ENCODE data around the gene TXNRD2. TPM values are rescaled to one million over a fixed set of nuclear protein-coding genes. Genes with fewer than 3 reads are reported as not detected.

TXNRD2 gene
- total RNA-seq, 2 experiments from 2014 or later = 22.9 to 23.6 TPM

DNA sequence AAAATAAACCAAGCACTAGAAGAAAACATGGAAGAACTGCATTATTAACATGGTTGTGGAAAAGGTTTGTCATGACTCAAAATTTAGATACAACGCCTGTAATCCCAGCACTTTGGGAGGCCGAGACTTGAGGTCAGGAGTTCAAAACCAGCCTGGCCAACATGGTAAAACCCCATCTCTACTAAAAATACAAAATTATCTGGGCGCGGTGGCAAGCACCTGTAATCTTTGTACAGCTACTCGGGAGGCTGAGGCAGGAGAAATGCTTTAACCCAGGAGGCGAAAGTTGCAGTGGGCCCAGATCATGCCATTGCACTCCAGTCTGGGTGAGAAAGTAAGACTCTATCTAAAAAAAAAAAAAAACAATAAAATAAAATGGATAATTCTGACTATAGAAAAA, 110.6 kb downstream of the TXNRD2 start:
- H3K4me3 Mint-ChIP-seq = no peak overlapping the region
- intact Hi-C loops (cut with micrococcal nuclease) = no loop called here
- H3K36me3 Mint-ChIP-seq (ENCODE audit: low read depth) = no peaks in the 10 kb centered on the region
- H3K4me1 Mint-ChIP-seq (ENCODE audit: low read depth) = peaks cover 17% of the 10 kb centered on the region
- H3K27me3 Mint-ChIP-seq (ENCODE audit: low read depth) = no peaks in the 10 kb centered on the region
- H3K27ac Mint-ChIP-seq = no peak overlapping the region
- CTCF ChIA-PET = no interaction called here
- no peaks in the 10 kb centered on the region for H3K9me3 Mint-ChIP-seq
- no peak for DNase-seq

- H3K4me1 Mint-ChIP-seq (ENCODE audit: low read depth) = peaks cover 9% of the 10 kb centered on the region
- intact Hi-C loops (cut with micrococcal nuclease) = no loop called here
- H3K27me3 Mint-ChIP-seq (ENCODE audit: low read depth) = no peaks in the 10 kb centered on the region
- no peak overlapping the region for H3K4me3 Mint-ChIP-seq
- CTCF ChIA-PET = interaction anchor here (0.8 kb wide), 1 partner anchor 82 kb away, joined by 3 read pairs; no protein-coding TSS in a partner anchor
- no peak overlapping the region for H3K27ac Mint-ChIP-seq
- DNase-seq = no peak
- no peaks in the 10 kb centered on the region for H3K36me3 Mint-ChIP-seq (ENCODE audit: low read depth)
- no peaks in the 10 kb centered on the region for H3K9me3 Mint-ChIP-seq
Observed at GRCh38 chr22:19828035-19828401, 113.6 kb downstream of the TXNRD2 start.

GRCh38 chr22:19827341-19828034, 114.1 kb downstream of the TXNRD2 start:
- H3K4me3 Mint-ChIP-seq = no peak overlapping the region
- intact Hi-C loops (cut with micrococcal nuclease) = no loop called here
- no peak for DNase-seq
- H3K27ac Mint-ChIP-seq = no peak overlapping the region
- H3K4me1 Mint-ChIP-seq (ENCODE audit: low read depth) = peaks cover 4% of the 10 kb centered on the region
- CTCF ChIA-PET = interaction anchor here (0.8 kb wide), 1 partner anchor 83 kb away, joined by 3 read pairs; no protein-coding TSS in a partner anchor
- no peaks in the 10 kb centered on the region for H3K36me3 Mint-ChIP-seq (ENCODE audit: low read depth)
- H3K9me3 Mint-ChIP-seq = no peaks in the 10 kb centered on the region
- H3K27me3 Mint-ChIP-seq (ENCODE audit: low read depth) = no peaks in the 10 kb centered on the region

DNA sequence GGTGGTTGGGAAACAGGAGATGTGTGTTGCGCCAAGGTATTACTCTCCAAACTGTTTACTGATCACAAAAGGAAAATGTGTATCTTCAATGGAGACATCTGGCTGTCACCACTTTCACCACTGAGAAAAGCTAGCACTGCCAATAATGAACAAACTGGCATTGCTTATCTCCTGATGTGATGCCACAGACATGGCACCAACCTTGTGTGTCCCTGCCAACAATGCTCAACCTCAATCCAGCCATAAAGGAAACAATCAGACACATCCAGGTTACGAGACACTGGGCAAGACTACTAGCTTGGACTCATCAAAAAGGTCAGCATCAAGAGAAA, 115.0 kb downstream of the TXNRD2 start:
- Mint-ChIP-seq H3K36me3 (ENCODE audit: low read depth) (no peaks in the 10 kb centered on the region), H3K27ac (no peak overlapping the region), H3K27me3 (ENCODE audit: low read depth) (no peaks in the 10 kb centered on the region), H3K4me1 (ENCODE audit: low read depth) (peaks cover 2% of the 10 kb centered on the region), H3K4me3 (no peak overlapping the region), H3K9me3 (no peaks in the 10 kb centered on the region)
- CTCF ChIA-PET = interaction anchor here (1.0 kb wide), 1 partner anchor 103 kb away, joined by 3 read pairs; the partner anchor contains the start of gene GP1BB
- no peak for DNase-seq
- intact Hi-C loops (cut with micrococcal nuclease) = no loop called here

GRCh38 chr22:19825904-19826618, 115.6 kb downstream of the TXNRD2 start:
- no peak overlapping the region for H3K27ac Mint-ChIP-seq
- no peak for DNase-seq
- CTCF ChIA-PET = interaction anchor here (0.6 to 1.0 kb wide), 2 partner anchors 102 to 851 kb away, joined by 3 read pairs; partner anchors contain the start of gene GP1BB
- H3K36me3 Mint-ChIP-seq (ENCODE audit: low read depth) = no peaks in the 10 kb centered on the region
- H3K4me3 Mint-ChIP-seq = no peak overlapping the region
- no peaks in the 10 kb centered on the region for H3K27me3 Mint-ChIP-seq (ENCODE audit: low read depth)
- intact Hi-C loops (cut with micrococcal nuclease) = no loop called here
- peaks cover 2% of the 10 kb centered on the region for H3K4me1 Mint-ChIP-seq (ENCODE audit: low read depth)
- no peaks in the 10 kb centered on the region for H3K9me3 Mint-ChIP-seq

Small RNA genes lying within 50 kb of the gene (microRNA-seq; reads per million reads assigned to microRNA genes)
- gene MIR4761 (ENCODE audit: borderline microRNAs expressed, borderline replicate concordance) = 2.7 reads per million

Other genes starting within 250 kb of the TXNRD2 start
- under 1 TPM; 0.47 to 0.81 TPM for gene SEPTIN5, start 227.3 kb downstream of the TXNRD2 start, total RNA-seq
- not detected for gene GP1BB, start 218.3 kb downstream of the TXNRD2 start, total RNA-seq
- gene TBX1, start 181.0 kb downstream of the TXNRD2 start, total RNA-seq = not detected
- 1 to 10 TPM; 8.8 to 9.8 TPM for gene GNB1L, start 86.9 kb downstream of the TXNRD2 start, total RNA-seq
- 10 to 100 TPM; 10.9 to 11.9 TPM for gene RTL10, start 86.9 kb downstream of the TXNRD2 start, total RNA-seq
- gene COMT, start within 50 bp of the TXNRD2 start, total RNA-seq = 10 to 100 TPM; 53.7 to 56.8 TPM
- 1 to 10 TPM; 2.0 to 2.6 TPM for gene ARVCF, start 75.0 kb upstream of the TXNRD2 start, total RNA-seq
- gene TANGO2, start 79.3 kb upstream of the TXNRD2 start, total RNA-seq = 10 to 100 TPM; 16.0 to 19.0 TPM
- 10 to 100 TPM; 29.8 to 36.5 TPM for gene DGCR8, start 138.4 kb upstream of the TXNRD2 start, total RNA-seq
- 100 to 1,000 TPM; 445 to 455 TPM for gene RANBP1, start 174.3 kb upstream of the TXNRD2 start, total RNA-seq
- 10 to 100 TPM; 51.8 to 57.9 TPM for gene TRMT2A, start 175.4 kb upstream of the TXNRD2 start, total RNA-seq
- gene ZDHHC8, start 190.0 kb upstream of the TXNRD2 start, total RNA-seq = 10 to 100 TPM; 26.4 to 31.3 TPM
- not detected for gene CCDC188, start 209.2 kb upstream of the TXNRD2 start, total RNA-seq